ENCODE measurements around the gene ICAM5. TPM values are rescaled to one million over a fixed set of nuclear protein-coding genes. Genes with fewer than 3 reads are reported as not detected.

Gene ICAM5
- total and polyA plus RNA-seq, 2 donors (not counting 1 experiment from before 2014, with no cell fraction given): 0.47 to 2.5 TPM

DNA sequence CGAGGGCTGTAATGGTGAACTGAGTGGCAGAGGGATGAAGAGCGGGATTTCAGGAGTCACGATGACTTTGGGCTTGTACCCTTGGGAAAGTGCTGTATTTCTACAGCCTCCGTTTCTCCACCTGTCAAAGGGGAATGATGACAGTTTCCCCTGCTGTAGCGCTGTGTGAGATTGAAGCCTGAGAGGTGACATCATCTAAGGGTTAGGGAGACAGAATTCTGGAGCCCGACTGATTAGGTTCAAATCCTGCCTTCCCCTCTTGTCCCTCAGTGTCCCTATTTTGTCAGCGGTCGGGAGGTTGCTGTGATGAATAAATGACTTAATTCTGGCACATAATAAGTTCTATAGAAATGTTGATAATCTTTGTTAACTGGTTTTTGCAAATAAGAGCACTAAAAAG lies 37.0 kb upstream of the ICAM5 start:
- peak overlapping the region; percentile 77 for H3K9ac ChIP-seq (ENCODE audit: insufficient read depth, low read length)
- H3K27me3 ChIP-seq (ENCODE audit: control insufficient read depth, insufficient read depth, low read length): no peaks in the 10 kb centered on the region
- peak overlapping the region; percentile 84 for H3K27ac ChIP-seq (ENCODE audit: insufficient read depth, low read length)
- H2AFZ ChIP-seq (ENCODE audit: low read length): peak overlapping the region; percentile 26
- H3K4me2 ChIP-seq (ENCODE audit: extremely low read depth, insufficient read depth, low read length): peak overlapping the region; percentile 96
- no peaks in the 10 kb centered on the region for H4K20me1 ChIP-seq (ENCODE audit: control insufficient read depth, extremely low read depth, insufficient read depth, low read length)
- TF ChIP-seq EZH2 (IDR thresholded peaks at IDR 0.05; ENCODE audit: low read length, missing control alignments): no peak
- TF ChIP-seq, protein P1, sequence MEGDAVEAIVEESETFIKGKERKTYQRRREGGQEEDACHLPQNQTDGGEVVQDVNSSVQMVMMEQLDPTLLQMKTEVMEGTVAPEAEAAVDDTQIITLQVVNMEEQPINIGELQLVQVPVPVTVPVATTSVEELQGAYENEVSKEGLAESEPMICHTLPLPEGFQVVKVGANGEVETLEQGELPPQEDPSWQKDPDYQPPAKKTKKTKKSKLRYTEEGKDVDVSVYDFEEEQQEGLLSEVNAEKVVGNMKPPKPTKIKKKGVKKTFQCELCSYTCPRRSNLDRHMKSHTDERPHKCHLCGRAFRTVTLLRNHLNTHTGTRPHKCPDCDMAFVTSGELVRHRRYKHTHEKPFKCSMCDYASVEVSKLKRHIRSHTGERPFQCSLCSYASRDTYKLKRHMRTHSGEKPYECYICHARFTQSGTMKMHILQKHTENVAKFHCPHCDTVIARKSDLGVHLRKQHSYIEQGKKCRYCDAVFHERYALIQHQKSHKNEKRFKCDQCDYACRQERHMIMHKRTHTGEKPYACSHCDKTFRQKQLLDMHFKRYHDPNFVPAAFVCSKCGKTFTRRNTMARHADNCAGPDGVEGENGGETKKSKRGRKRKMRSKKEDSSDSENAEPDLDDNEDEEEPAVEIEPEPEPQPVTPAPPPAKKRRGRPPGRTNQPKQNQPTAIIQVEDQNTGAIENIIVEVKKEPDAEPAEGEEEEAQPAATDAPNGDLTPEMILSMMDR (conservative IDR thresholded peaks at IDR 0.05 in 1 of 2, IDR thresholded peaks at IDR 0.05 in 1 of 2; ENCODE audit: low read depth in 1 of 2, low read length in 2 of 2): no peak
- peaks cover 9% of the 10 kb centered on the region for H3K79me2 ChIP-seq (ENCODE audit: control insufficient read depth, insufficient read depth, low read length)
- H3K9me3 ChIP-seq (ENCODE audit: control insufficient read depth, insufficient read depth, low read depth, low read length): no peaks in the 10 kb centered on the region
- peaks cover 3% of the 10 kb centered on the region for H3K4me1 ChIP-seq (ENCODE audit: control insufficient read depth, extremely low read depth, insufficient read depth, low read length)
- H3K4me3 ChIP-seq (replicated peaks in 1 of 4; ENCODE audit: control extremely low read depth in 1 of 4, insufficient read depth in 1 of 4, low read depth in 3 of 4, low read length in 4 of 4): peak overlapping the region; percentile 72 to 96 (median 86)
- DNase-seq (ENCODE audit: low read depth in 2 of 2): no peak
- H3K36me3 ChIP-seq (ENCODE audit: control insufficient read depth, insufficient read depth, low read length): peaks cover 14% of the 10 kb centered on the region

DNA sequence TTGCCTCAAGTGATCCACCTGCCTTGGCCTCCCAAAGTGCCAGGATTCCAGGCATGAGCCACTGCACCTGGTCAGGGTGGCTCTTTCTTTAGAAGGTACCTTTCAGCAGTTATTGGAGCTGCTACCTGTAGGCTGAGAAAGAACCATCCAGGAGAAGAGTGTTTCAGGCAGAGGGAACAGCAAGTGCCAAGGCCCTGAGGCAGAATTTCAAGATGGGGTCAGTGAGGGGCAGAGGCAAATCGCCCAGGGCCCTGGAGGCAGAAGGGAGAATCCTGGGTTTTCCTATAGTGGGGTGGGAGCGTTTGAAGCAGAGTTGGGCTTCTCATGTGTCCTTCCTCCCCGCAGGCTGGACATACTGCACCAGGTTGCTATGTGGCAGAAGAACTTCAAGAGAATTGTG lies 35.5 kb upstream of the ICAM5 start:
- no peak overlapping the region for H2AFZ ChIP-seq (ENCODE audit: low read length)
- peaks cover 22% of the 10 kb centered on the region for H3K36me3 ChIP-seq (ENCODE audit: control insufficient read depth, insufficient read depth, low read length)
- DNase-seq (ENCODE audit: low read depth in 2 of 2): no peak
- no peaks in the 10 kb centered on the region for H3K27me3 ChIP-seq (ENCODE audit: control insufficient read depth, insufficient read depth, low read length)
- no peaks in the 10 kb centered on the region for H4K20me1 ChIP-seq (ENCODE audit: control insufficient read depth, extremely low read depth, insufficient read depth, low read length)
- H3K4me3 ChIP-seq (replicated peaks in 1 of 4; ENCODE audit: control extremely low read depth in 1 of 4, insufficient read depth in 1 of 4, low read depth in 3 of 4, low read length in 4 of 4): no peak overlapping the region
- H3K4me2 ChIP-seq (ENCODE audit: extremely low read depth, insufficient read depth, low read length): no peak overlapping the region
- peaks cover 3% of the 10 kb centered on the region for H3K4me1 ChIP-seq (ENCODE audit: control insufficient read depth, extremely low read depth, insufficient read depth, low read length)
- TF ChIP-seq EZH2 (IDR thresholded peaks at IDR 0.05; ENCODE audit: low read length, missing control alignments): no peak
- TF ChIP-seq, protein P1 (conservative IDR thresholded peaks at IDR 0.05 in 1 of 2, IDR thresholded peaks at IDR 0.05 in 1 of 2; ENCODE audit: low read depth in 1 of 2, low read length in 2 of 2): no peak
- H3K9me3 ChIP-seq (ENCODE audit: control insufficient read depth, insufficient read depth, low read depth, low read length): no peaks in the 10 kb centered on the region
- H3K9ac ChIP-seq (ENCODE audit: insufficient read depth, low read length): no peak overlapping the region
- no peak overlapping the region for H3K27ac ChIP-seq (ENCODE audit: insufficient read depth, low read length)
- peaks cover 9% of the 10 kb centered on the region for H3K79me2 ChIP-seq (ENCODE audit: control insufficient read depth, insufficient read depth, low read length)

DNA sequence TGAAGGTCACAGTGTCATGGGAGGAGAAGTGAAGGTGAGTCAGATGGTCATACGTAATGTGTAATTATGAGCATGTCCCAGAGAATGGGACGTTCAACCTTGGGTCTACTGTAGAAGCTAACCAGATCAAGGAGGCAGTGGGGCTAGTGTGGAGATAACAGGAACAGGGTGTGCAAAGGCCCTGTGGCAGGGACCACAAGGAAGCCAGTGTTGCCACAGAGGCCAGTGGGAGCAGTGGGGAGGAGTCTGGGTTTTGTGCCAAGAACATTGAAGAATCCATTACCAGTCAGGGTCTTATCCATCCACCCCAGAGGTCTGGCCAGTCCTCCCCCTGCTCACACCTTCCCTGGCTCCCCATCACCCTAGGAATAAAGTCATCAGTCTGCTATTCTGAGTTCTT lies 34.4 kb upstream of the ICAM5 start:
- Histone ChIP-seq H3K36me3 (ENCODE audit: control insufficient read depth, insufficient read depth, low read length) (peaks cover 22% of the 10 kb centered on the region), H3K4me3 (replicated peaks in 1 of 4; ENCODE audit: control extremely low read depth in 1 of 4, insufficient read depth in 1 of 4, low read depth in 3 of 4, low read length in 4 of 4) (no peak overlapping the region), H3K9ac (ENCODE audit: insufficient read depth, low read length) (no peak overlapping the region), H3K4me1 (ENCODE audit: control insufficient read depth, extremely low read depth, insufficient read depth, low read length) (peaks cover 3% of the 10 kb centered on the region), H3K27me3 (ENCODE audit: control insufficient read depth, insufficient read depth, low read length) (no peaks in the 10 kb centered on the region), H4K20me1 (ENCODE audit: control insufficient read depth, extremely low read depth, insufficient read depth, low read length) (no peaks in the 10 kb centered on the region), H3K4me2 (ENCODE audit: extremely low read depth, insufficient read depth, low read length) (no peak overlapping the region), H3K9me3 (ENCODE audit: control insufficient read depth, insufficient read depth, low read depth, low read length) (no peaks in the 10 kb centered on the region), H3K79me2 (ENCODE audit: control insufficient read depth, insufficient read depth, low read length) (peaks cover 9% of the 10 kb centered on the region), H2AFZ (ENCODE audit: low read length) (no peak overlapping the region), H3K27ac (ENCODE audit: insufficient read depth, low read length) (no peak overlapping the region)
- no peak for TF ChIP-seq EZH2 (IDR thresholded peaks at IDR 0.05; ENCODE audit: low read length, missing control alignments)
- TF ChIP-seq, protein P1 (conservative IDR thresholded peaks at IDR 0.05 in 1 of 2, IDR thresholded peaks at IDR 0.05 in 1 of 2; ENCODE audit: low read depth in 1 of 2, low read length in 2 of 2): no peak
- no peak for DNase-seq (ENCODE audit: low read depth in 2 of 2)
